Coronary artery (tissue), 2 donors: ENCODE results near the gene TRIM24.
"Not testable (repeated sequence)": the region's sequence is repeated elsewhere in the genome, so short reads cannot be mapped to it uniquely, and the experiment has no call there.

Experiments
- DNase-seq: peaks from one replicate; pipeline ENCODE4 v3.0.0-alpha.2; 2017; ENCODE audit warnings: low spot score
- H3K27ac ChIP-seq, 2 donors: fragments of 200-600 bp; sonication (generic); one replicate each; pipeline ENCODE4 v1.5.1; 2016 to 2019
- H3K4me3 ChIP-seq: fragments of 200-600 bp; sonication (generic); 2 replicates; pipeline ENCODE4 v1.5.1; 2016; ENCODE audit warnings: mild to moderate bottlenecking, moderate library complexity
- TF ChIP-seq, protein P1 (sequence below): fragments of 200-600 bp; sonication (generic); IDR thresholded peaks from one replicate; pipeline ENCODE4 v1.5.1; 2019; ENCODE audit warnings: antibody characterized with exemption

Gene TRIM24

DNA sequence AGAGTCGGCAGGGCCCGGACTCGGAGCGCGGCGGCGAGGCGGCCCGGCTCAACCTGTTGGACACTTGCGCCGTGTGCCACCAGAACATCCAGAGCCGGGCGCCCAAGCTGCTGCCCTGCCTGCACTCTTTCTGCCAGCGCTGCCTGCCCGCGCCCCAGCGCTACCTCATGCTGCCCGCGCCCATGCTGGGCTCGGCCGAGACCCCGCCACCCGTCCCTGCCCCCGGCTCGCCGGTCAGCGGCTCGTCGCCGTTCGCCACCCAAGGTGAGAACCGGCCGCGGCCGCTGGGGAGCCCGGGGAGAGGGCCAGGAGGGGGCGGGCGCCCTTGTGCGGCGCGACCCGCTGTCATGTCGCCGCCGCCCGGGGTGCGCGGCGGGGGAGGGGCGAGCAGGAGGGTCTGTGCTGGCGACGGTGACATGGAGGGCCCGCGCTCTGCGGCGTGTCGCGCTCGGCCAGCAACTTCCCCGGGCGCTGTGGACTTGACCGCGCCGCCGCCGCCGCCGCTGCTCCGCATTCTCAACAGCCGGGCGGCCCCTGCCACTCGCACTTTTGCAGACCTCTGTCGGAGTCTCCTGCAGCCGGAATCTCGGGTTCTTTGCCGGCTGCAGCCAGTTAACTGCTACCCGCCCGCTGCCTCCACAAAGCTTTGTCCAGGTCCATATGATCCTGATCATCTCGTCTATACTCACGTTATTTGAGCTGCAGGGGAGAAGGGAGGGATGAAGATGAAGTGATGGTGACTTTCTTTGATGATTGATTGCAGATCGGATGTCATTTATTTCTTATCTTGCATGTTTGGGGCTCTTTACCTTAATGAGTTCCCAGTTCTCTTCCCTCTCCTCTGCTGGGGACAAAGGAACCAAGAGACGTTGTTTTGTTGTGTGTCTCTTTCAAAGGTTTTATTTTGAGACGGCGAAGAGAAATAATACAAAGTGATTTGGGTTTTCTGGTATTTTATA is 869 bp downstream of the TRIM24 start:
- peak overlapping the region; percentile 96 for H3K4me3 ChIP-seq
- peak overlapping the region; percentile 79 to 98 for H3K27ac ChIP-seq
- TF ChIP-seq, protein P1, sequence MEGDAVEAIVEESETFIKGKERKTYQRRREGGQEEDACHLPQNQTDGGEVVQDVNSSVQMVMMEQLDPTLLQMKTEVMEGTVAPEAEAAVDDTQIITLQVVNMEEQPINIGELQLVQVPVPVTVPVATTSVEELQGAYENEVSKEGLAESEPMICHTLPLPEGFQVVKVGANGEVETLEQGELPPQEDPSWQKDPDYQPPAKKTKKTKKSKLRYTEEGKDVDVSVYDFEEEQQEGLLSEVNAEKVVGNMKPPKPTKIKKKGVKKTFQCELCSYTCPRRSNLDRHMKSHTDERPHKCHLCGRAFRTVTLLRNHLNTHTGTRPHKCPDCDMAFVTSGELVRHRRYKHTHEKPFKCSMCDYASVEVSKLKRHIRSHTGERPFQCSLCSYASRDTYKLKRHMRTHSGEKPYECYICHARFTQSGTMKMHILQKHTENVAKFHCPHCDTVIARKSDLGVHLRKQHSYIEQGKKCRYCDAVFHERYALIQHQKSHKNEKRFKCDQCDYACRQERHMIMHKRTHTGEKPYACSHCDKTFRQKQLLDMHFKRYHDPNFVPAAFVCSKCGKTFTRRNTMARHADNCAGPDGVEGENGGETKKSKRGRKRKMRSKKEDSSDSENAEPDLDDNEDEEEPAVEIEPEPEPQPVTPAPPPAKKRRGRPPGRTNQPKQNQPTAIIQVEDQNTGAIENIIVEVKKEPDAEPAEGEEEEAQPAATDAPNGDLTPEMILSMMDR: no peak
- DNase-seq: peak; percentile 75

DNA sequence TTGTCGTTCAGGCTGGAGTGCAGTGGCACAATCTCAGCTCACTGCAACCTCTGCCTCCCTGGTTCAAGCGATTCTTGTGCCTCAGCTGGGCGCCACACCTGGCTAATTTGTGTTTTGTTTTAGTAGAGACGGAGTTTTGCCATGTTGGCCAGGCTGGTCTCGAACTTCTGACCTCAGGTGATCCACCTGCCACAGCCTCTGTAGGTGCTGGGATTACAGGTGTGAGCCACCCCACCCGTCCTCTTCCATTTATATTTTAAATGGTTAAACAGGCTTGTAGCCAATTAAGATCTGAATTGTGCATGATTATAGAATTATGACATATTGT is 3.2 kb downstream of the TRIM24 start:
- H3K4me3 ChIP-seq, DNase-seq, H3K27ac ChIP-seq: not testable (repeated sequence)

DNA sequence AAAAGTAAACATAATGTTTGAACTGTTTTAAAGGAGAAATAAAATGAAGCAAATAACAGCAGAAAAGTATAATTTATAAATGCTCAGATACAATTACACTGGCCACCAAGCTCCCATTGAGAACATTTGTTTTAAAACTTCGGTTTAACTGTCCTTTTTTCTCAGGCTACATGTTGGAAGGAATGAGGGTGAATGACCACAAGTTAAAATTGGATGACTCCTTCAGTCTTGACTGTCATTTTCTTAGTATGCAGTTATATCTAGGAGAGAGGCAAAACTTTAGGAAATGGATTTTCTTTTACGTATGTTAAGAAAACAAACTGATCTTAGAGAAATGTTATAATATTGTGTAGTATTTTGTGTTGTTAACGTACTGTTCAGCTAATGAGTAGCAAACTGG is 5.0 kb downstream of the TRIM24 start:
- TF ChIP-seq, protein P1: no peak
- DNase-seq: no peak
- no peak overlapping the region for H3K4me3 ChIP-seq
- no peak overlapping the region for H3K27ac ChIP-seq

DNA sequence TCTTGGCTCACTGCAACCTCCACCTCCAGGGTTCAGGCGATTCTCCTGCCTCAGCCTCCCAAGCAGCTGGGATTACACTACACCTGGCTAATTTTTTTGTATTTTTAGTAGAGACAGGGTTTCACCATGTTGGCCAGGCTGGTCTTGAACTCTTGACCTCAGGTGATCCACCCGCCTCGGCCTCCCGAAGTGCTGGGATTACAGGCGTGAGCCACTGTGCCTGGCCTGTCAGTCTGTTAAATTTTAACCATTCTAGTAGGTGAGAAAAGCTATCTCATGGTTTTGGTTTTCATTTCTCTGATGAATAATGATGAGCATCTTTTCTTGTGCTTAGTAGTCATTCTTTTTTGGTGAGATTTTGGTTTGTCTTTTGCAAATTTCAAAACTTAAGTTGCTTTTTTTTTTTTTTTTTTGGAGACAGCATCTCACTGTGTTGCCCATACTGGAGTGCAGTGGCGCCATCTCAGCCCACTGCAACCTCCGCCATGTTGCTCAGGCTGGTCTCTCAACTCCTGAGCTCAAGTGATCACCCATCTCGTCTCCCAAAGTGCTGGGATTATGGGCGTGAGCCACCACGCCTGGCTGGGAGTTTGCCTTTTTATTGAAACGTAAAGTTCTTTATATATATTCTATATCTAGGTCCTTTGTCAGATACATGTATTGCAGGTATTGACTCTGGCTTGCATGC is 6.2 kb downstream of the TRIM24 start:
- DNase-seq, H3K4me3 ChIP-seq, H3K27ac ChIP-seq: not testable (repeated sequence)

DNA sequence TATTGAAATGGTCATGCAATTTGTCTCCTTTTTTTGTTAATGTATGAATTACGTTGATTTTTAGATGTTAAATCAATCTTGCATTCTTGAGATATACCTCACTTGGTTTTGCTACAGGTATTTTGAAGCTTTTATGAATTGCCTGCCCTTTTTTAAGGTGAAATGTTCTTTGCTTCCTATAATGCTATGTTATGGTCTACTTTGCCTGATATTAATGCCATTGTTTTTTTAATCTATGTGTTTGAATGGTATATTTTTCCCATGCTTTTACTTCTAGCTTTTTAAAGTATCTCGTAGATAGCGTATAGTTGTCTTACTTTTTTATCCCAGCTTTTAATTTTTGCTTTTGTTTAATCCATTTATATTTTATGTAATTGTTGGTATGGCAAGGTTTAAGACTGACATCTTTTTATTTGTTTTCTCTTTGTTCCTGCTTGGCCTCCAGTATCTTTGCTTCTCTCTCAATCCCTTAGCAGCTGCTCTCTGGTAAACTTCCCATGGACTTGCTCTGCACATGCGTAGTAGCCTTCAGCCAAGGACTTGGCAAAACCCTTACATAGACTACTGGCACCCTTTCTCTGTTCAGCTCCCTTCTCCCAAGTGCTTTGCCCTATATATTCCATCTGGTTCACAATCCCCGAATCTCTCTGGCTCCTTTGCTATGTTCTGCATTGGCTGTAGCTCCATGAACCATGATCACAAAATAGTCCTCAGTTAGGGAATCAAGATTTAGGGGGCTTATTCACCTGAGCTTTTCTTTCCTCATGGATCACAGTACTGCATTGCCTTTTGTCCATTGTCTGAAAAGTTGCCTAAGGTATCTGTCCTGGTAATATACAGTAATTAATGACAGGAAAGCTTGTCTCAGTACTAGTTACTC is 8.4 kb downstream of the TRIM24 start:
- Histone ChIP-seq H3K4me3 (no peak overlapping the region), H3K27ac (no peak overlapping the region)
- TF ChIP-seq, protein P1: no peak
- no peak for DNase-seq

DNA sequence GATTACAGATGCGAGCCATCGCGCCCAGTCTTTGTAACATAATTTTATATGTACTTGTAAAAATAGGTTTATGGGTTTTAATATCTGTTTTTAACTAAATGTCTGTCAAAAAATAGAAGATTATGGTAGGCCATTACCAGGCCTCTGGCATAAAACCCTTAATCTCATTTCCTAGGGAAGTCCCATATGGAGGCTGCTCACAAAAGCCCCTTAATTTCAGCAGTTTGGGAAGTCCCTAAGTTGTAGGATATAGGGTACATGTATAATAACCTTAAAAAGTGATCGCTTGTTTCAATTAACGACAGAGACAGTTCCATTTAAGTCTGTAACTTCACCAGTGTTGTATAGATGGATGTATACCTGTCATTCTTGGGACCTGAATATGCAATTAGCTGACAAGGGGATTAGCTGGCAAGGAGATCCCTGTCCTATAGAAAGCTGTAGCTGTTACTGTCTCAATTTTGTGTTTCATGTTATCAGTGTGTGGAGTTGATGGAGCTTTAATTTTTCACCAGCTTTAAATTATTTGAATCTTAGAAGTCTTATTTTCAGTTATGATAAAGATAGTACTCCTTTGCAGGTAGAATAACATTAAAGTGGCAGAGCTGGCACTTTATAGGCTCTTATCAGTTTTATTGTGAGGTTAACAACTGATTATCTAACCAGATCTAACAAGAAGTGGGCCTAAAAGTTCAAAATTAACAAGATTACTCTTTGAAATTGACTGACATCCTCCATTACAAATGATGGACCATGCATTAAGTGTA is 10.5 kb downstream of the TRIM24 start:
- Histone ChIP-seq H3K27ac (no peak overlapping the region), H3K4me3 (no peak overlapping the region)
- DNase-seq: no peak
- TF ChIP-seq, protein P1: no peak

DNA sequence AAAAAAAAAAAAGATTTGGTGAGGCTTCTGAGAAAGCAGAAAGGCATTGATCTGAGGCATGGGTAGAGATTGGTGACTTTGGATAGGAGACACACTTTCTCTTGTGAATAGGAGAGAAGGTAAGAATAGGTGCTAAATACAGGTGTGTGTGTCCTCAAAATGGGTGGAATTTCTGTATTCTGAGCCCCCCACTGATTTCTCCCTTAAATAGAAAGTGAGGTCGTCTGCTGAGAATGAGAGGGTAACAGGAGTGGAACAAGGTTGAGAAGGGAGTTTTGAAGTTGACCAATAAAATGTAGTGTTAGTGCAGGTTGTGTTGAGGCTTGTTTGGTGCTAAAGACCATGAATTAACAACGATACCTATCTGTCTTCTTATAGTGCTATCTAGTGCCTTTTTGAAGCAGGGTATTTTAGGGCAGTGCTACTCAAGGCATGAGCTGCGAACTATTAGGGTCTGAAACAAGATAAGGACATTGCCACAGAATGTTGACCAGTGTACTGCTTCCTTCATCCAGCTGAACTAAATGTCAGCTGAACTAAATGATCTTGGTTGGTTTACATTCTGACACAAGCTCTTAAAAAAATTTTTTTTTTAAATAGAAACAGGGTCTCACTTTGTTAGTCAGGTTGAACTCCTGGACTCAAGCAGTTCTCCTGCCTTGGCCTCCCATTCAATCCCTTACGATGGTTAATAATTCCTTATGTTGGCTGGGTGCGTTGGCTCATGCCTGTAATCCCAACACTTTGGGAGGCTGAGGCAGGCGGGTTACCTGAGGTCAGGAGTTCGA is 12.4 kb downstream of the TRIM24 start:
- TF ChIP-seq, protein P1: no peak
- no peak overlapping the region for H3K27ac ChIP-seq
- DNase-seq: no peak
- no peak overlapping the region for H3K4me3 ChIP-seq
